K562 (cell line): ENCODE measurements around the gene AP1G1. TPM values are rescaled to one million over a fixed set of nuclear protein-coding genes. Genes with fewer than 3 reads are reported as not detected.

Experiments used
- BRCA1 ChIP-seq, 2 experiments: fragments of 450-650 bp in 1 of 2; sonication (generic) in 1 of 2; formaldehyde crosslinking in 1 of 2; IDR thresholded peaks; 2 replicates each; pipeline versions ENCODE4 v1.5.0 to v1.6.1; 2017 to 2020; ENCODE audit warnings: mild to moderate bottlenecking in 1 of 2, missing genetic modification reagents in 1 of 2
- CREM ChIP-seq: IDR thresholded peaks from 2 replicates; pipeline ENCODE4 v1.6.1; 2014; ENCODE audit warnings: antibody characterized with exemption, low read depth
- GTF2A2 ChIP-seq: IDR thresholded peaks from 2 replicates; pipeline ENCODE4 v1.6.1; 2016; ENCODE audit warnings: mild to moderate bottlenecking, missing genetic modification characterization, missing compliant biosample characterization
- HMG20B ChIP-seq: fragments of 250-450 bp; sonication (Bioruptor Pico); IDR thresholded peaks from 2 replicates; pipeline ENCODE4 v1.5.0; 2021; ENCODE audit warnings: mild to moderate bottlenecking
- KAT7 ChIP-seq: sonication (generic); formaldehyde crosslinking; IDR thresholded peaks from 2 replicates; pipeline ENCODE4 v1.8.0; 2022; ENCODE audit warnings: missing genetic modification reagents, mild to moderate bottlenecking, borderline replicate concordance
- RB1 ChIP-seq: fragments of 450-650 bp; IDR thresholded peaks from 2 replicates; pipeline ENCODE4 v1.6.1; 2017; ENCODE audit warnings: low read depth, mild to moderate bottlenecking
- SETDB1 ChIP-seq: IDR thresholded peaks from one replicate; pipeline ENCODE4 v1.6.1; 2012; ENCODE audit warnings: low read length, control low read depth, inconsistent platforms
- SRSF3 ChIP-seq: fragments of 200-400 bp; formaldehyde crosslinking; IDR thresholded peaks from 2 replicates; pipeline ENCODE4 v1.6.1; 2016; ENCODE audit warnings: mild to moderate bottlenecking, low read length, moderate library complexity; ENCODE audit not compliant: insufficient read depth
- TAF7 ChIP-seq: fragments of 450-650 bp; IDR thresholded peaks from 2 replicates; pipeline ENCODE4 v1.6.1; 2016; ENCODE audit warnings: missing genetic modification characterization, missing compliant biosample characterization
- TCF7L2 ChIP-seq: fragments of 150-350 bp; IDR thresholded peaks from 2 replicates; pipeline ENCODE4 v1.6.1; 2016; ENCODE audit warnings: low read depth, mild to moderate bottlenecking, low read length, moderate library complexity
- ZNF184 ChIP-seq: sonication (generic); formaldehyde crosslinking; IDR thresholded peaks from 2 replicates; pipeline ENCODE4 v1.5.0; 2020; ENCODE audit warnings: missing genetic modification reagents
- ZNF584 ChIP-seq: fragments of 200-800 bp; sonication (Bioruptor generic); IDR thresholded peaks from 2 replicates; pipeline ENCODE4 v1.6.1; 2016; ENCODE audit warnings: low read depth, mild to moderate bottlenecking, missing genetic modification characterization, missing compliant biosample characterization
- ZNF766 ChIP-seq: fragments of 200-800 bp; sonication (Bioruptor generic); conservative IDR thresholded peaks from 2 replicates; pipeline ENCODE4 v1.6.1; 2016; ENCODE audit warnings: missing genetic modification characterization, missing compliant biosample characterization
- polyA plus RNA-seq, 8 experiments: library from polyadenylated mRNA; depleted of rRNA in 4 of 8; stranded (reverse) in 5 of 8; unstranded in 3 of 8; fragments of >200 nt; fragmentation: Nextera tagmentation in 2 of 8; fragmentation: Illumina TruSeq in 1 of 8; extraction: Ambion mirVana in 2 of 8; extraction: Trizol in 1 of 8; gene quantifications; 2 replicates each; pipeline versions ENCODE4 v1.2.1 to v1.2.3, GENCODE V29; 2011 to 2014; ENCODE audit warnings: inconsistent platforms in 1 of 8, missing spikeins in 1 of 8
- total RNA-seq, 7 experiments: library from RNA; depleted of rRNA in 6 of 7; stranded (reverse); fragments of >200 nt in 6 of 7; fragmentation: Illumina TruSeq in 2 of 7; extraction: Trizol in 2 of 7; gene quantifications; 2 replicates each; pipeline versions ENCODE4 v1.2.1 to v1.2.3, GENCODE V29; 2011 to 2021; ENCODE audit warnings: low replicate concordance in 1 of 7
- TF ChIP-seq, protein P1 (sequence below): sonication (generic); formaldehyde crosslinking; IDR thresholded peaks from 2 replicates; pipeline ENCODE4 v1.8.1; 2023; ENCODE audit warnings: mild to moderate bottlenecking, missing genetic modification reagents
- TF ChIP-seq, protein P2 (sequence below): sonication (generic); formaldehyde crosslinking; IDR thresholded peaks from 2 replicates; pipeline ENCODE4 v1.8.0; 2022; ENCODE audit warnings: missing genetic modification reagents, mild to moderate bottlenecking, moderate library complexity, borderline replicate concordance
- TF ChIP-seq, protein P3 (sequence below): IDR thresholded peaks from 2 replicates; pipeline ENCODE4 v1.6.1; 2012; ENCODE audit warnings: low read depth, low read length, improper control_type of control experiment, borderline replicate concordance
- TF ChIP-seq, protein P4 (sequence below): sonication (generic); formaldehyde crosslinking; IDR thresholded peaks from 2 replicates; pipeline ENCODE4 v1.8.0; 2022; ENCODE audit warnings: mild to moderate bottlenecking, missing genetic modification reagents

AP1G1 gene
- total and polyA plus RNA-seq, 9 of the 15 experiments (the other 6 are each of a cell fraction or from before 2014, with no cell fraction given): 7.0 to 59.2 (median 42.0) TPM

DNA sequence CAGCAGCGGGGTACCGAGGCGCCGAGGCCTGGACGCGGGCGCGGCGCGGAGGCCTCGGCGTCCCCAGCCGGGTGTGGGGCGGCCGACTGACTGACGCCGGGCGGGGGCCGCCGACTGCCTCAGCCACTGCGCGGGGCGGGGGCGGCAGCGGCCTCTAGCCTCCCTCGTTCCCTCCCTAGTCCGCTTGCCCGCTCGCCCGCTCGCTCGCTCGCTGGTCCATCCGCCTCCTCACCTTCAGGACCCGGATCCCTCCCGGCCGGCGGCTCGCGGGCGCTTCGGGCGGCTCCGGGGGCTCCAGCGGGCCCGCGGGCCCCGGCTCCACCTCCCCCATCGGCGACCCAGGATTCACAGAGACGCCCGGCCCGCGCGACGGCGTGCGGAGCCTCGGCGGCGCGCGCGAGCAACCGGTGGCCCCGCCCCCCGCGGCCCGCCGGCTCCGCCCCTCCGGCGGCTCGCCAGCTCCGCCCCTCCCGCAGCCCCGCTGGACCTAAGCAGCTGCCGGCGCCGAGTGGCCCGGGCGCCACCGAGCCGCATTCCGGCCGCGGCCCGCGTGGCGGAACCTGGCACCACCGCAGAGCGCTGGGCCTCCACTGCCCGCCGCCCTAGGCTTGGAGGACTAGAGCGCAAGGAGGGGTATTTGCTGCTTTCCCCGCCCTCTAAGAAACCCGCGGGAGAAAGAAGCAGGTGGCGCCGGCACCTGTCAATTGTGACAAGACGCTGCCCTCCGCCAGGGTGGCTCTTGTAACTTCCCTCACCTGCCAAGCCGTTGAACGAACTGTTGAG, 84.9 kb downstream of the AP1G1 start (continued):
- TF ChIP-seq, protein P1, sequence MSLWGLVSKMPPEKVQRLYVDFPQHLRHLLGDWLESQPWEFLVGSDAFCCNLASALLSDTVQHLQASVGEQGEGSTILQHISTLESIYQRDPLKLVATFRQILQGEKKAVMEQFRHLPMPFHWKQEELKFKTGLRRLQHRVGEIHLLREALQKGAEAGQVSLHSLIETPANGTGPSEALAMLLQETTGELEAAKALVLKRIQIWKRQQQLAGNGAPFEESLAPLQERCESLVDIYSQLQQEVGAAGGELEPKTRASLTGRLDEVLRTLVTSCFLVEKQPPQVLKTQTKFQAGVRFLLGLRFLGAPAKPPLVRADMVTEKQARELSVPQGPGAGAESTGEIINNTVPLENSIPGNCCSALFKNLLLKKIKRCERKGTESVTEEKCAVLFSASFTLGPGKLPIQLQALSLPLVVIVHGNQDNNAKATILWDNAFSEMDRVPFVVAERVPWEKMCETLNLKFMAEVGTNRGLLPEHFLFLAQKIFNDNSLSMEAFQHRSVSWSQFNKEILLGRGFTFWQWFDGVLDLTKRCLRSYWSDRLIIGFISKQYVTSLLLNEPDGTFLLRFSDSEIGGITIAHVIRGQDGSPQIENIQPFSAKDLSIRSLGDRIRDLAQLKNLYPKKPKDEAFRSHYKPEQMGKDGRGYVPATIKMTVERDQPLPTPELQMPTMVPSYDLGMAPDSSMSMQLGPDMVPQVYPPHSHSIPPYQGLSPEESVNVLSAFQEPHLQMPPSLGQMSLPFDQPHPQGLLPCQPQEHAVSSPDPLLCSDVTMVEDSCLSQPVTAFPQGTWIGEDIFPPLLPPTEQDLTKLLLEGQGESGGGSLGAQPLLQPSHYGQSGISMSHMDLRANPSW: no peak
- TF ChIP-seq, protein P2, sequence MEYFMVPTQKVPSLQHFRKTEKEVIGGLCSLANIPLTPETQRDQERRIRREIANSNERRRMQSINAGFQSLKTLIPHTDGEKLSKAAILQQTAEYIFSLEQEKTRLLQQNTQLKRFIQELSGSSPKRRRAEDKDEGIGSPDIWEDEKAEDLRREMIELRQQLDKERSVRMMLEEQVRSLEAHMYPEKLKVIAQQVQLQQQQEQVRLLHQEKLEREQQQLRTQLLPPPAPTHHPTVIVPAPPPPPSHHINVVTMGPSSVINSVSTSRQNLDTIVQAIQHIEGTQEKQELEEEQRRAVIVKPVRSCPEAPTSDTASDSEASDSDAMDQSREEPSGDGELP (CRISPR knock-in tag): peak; percentile 55; the same call in 1 of the 2 replicates
- TF ChIP-seq SRSF3 (no peak), ZNF184 (CRISPR knock-in tag) (no peak), CREM (0 out of 2 replicates have a peak, but pooled peaks have one; percentile 12), ZNF766 (CRISPR knock-in tag) (no peak), TCF7L2 (0 out of 2 replicates have a peak, but pooled peaks have one; percentile 31), HMG20B (CRISPR knock-in tag) (no peak), ZNF584 (CRISPR knock-in tag) (no peak), GTF2A2 (tag) (no peak), BRCA1 (IDR thresholded peaks at IDR 0.05) (no peak), BRCA1 (CRISPR knock-in tag; IDR thresholded peaks at IDR 0.05) (no peak), RB1 (peak; percentile 43; the same call in 1 of the 2 replicates), KAT7 (CRISPR knock-in tag) (peak; percentile 29; the same call in 1 of the 2 replicates), TAF7 (tag) (no peak), SETDB1 (no peak)
- TF ChIP-seq, protein P3, sequence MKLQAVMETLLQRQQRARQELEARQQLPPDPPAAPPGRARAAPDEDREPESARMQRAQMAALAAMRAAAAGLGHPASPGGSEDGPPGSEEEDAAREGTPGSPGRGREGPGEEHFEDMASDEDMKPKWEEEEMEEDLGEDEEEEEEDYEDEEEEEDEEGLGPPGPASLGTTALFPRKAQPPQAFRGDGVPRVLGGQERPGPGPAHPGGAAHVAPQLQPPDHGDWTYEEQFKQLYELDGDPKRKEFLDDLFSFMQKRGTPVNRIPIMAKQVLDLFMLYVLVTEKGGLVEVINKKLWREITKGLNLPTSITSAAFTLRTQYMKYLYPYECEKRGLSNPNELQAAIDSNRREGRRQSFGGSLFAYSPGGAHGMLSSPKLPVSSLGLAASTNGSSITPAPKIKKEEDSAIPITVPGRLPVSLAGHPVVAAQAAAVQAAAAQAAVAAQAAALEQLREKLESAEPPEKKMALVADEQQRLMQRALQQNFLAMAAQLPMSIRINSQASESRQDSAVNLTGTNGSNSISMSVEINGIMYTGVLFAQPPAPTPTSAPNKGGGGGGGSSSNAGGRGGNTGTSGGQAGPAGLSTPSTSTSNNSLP: no peak
- TF ChIP-seq, protein P4, sequence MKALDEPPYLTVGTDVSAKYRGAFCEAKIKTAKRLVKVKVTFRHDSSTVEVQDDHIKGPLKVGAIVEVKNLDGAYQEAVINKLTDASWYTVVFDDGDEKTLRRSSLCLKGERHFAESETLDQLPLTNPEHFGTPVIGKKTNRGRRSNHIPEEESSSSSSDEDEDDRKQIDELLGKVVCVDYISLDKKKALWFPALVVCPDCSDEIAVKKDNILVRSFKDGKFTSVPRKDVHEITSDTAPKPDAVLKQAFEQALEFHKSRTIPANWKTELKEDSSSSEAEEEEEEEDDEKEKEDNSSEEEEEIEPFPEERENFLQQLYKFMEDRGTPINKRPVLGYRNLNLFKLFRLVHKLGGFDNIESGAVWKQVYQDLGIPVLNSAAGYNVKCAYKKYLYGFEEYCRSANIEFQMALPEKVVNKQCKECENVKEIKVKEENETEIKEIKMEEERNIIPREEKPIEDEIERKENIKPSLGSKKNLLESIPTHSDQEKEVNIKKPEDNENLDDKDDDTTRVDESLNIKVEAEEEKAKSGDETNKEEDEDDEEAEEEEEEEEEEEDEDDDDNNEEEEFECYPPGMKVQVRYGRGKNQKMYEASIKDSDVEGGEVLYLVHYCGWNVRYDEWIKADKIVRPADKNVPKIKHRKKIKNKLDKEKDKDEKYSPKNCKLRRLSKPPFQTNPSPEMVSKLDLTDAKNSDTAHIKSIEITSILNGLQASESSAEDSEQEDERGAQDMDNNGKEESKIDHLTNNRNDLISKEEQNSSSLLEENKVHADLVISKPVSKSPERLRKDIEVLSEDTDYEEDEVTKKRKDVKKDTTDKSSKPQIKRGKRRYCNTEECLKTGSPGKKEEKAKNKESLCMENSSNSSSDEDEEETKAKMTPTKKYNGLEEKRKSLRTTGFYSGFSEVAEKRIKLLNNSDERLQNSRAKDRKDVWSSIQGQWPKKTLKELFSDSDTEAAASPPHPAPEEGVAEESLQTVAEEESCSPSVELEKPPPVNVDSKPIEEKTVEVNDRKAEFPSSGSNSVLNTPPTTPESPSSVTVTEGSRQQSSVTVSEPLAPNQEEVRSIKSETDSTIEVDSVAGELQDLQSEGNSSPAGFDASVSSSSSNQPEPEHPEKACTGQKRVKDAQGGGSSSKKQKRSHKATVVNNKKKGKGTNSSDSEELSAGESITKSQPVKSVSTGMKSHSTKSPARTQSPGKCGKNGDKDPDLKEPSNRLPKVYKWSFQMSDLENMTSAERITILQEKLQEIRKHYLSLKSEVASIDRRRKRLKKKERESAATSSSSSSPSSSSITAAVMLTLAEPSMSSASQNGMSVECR (CRISPR knock-in tag): peak; percentile 39; the same call in 1 of the 2 replicates
